GM21786 (cell line): Measurements from ENCODE around the gene MAP3K3.
"Not testable (repeated sequence)": the region's sequence is repeated elsewhere in the genome, so short reads cannot be mapped to it uniquely, and the experiment has no call there.

Experiments
- ATAC-seq: cut with Tn5 transposase; IDR thresholded peaks from one replicate; pipeline ENCODE4 v1.9.1; 2021; ENCODE audit not compliant: unreplicated experiment

MAP3K3 gene

GRCh38 chr17:63704259-63704576 lies 82.0 kb downstream of the MAP3K3 start:
- no peak for ATAC-seq

- no peak for ATAC-seq
These were observed 82.6 kb downstream of the MAP3K3 start for GRCh38 chr17:63704836-63705235.

- ATAC-seq: no peak
These were observed 83.4 kb downstream of the MAP3K3 start for GRCh38 chr17:63705657-63706056.

- no peak for ATAC-seq
These were observed 84.3 kb downstream of the MAP3K3 start for GRCh38 chr17:63706336-63707082.

- ATAC-seq: no peak
These were observed 84.9 kb downstream of the MAP3K3 start for GRCh38 chr17:63707151-63707550.

GRCh38 chr17:63709110-63709509 lies 86.9 kb downstream of the MAP3K3 start:
- no peak for ATAC-seq

- no peak for ATAC-seq
These were observed 92.5 kb downstream of the MAP3K3 start for GRCh38 chr17:63714550-63715277.

- no peak for ATAC-seq
These were observed 94.2 kb downstream of the MAP3K3 start for GRCh38 chr17:63716426-63716825.

GRCh38 chr17:63718988-63719387 lies 96.8 kb downstream of the MAP3K3 start:
- no peak for ATAC-seq

- ATAC-seq: not testable (repeated sequence)
These were observed 98.0 kb downstream of the MAP3K3 start for GRCh38 chr17:63720194-63720593.

- no peak for ATAC-seq
These were observed 100.2 kb downstream of the MAP3K3 start for GRCh38 chr17:63722403-63722802.

- ATAC-seq: no peak
These were observed 113.5 kb downstream of the MAP3K3 start for GRCh38 chr17:63735691-63736090.

GRCh38 chr17:63740464-63741142 lies 118.4 kb downstream of the MAP3K3 start:
- no peak for ATAC-seq

GRCh38 chr17:63741143-63741407 lies 118.9 kb downstream of the MAP3K3 start:
- peak; percentile 17 for ATAC-seq

- peak; percentile 92 for ATAC-seq
These were observed 119.4 kb downstream of the MAP3K3 start, which contains the start of gene STRADA for GRCh38 chr17:63741408-63742173. STRADA (minus strand) TSS chr17:63741799; CDS start chr17:63728369, 13,430 bp downstream.
